ENCODE measurements around the gene NTHL1. TPM values are rescaled to one million over a fixed set of nuclear protein-coding genes. Genes with fewer than 3 reads are reported as not detected.

NTHL1 gene
- total RNA-seq, 4 donors from 2014 or later, result 6.1 to 38.7 (median 25.0) TPM

DNA sequence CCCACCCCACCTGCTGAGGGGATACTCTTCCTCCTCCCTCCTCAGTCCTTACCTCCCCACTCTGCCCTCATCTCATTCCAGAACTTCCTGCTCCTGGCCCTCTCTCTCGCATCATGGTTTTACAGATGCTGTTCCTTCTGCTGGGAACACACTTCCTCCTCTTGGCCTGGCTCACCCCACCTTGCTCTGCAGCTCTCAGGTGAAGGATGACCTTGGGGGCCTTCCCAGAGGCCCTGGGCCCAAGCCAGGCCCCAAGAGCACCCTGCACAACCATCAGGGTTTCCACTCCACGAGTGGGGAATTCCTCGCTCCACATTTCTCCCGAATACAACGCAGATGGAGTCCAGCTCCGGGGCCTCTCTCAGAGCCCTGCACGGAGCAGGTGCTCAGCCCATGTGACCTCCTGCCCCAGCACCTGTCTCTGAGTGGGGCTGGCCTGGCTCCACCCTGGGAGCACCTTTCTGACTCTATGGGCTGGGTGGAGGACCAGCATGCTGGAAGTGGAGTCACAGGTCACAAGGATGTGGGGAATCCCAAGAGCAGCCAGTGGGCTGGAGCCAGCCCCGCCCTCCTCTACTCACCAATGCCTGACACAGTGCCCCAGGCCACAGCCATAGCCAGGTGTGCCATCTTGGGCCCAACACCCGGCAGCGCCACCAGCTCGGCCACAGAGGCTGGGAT is 4.5 kb downstream of the NTHL1 start:
- intact Hi-C loops (cut with DNase I), result no loop called here
- peak; percentile 55 to 56 for DNase-seq
- TF ChIP-seq, protein P1, sequence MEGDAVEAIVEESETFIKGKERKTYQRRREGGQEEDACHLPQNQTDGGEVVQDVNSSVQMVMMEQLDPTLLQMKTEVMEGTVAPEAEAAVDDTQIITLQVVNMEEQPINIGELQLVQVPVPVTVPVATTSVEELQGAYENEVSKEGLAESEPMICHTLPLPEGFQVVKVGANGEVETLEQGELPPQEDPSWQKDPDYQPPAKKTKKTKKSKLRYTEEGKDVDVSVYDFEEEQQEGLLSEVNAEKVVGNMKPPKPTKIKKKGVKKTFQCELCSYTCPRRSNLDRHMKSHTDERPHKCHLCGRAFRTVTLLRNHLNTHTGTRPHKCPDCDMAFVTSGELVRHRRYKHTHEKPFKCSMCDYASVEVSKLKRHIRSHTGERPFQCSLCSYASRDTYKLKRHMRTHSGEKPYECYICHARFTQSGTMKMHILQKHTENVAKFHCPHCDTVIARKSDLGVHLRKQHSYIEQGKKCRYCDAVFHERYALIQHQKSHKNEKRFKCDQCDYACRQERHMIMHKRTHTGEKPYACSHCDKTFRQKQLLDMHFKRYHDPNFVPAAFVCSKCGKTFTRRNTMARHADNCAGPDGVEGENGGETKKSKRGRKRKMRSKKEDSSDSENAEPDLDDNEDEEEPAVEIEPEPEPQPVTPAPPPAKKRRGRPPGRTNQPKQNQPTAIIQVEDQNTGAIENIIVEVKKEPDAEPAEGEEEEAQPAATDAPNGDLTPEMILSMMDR (IDR thresholded peaks at IDR 0.05), result no peak
- TF ChIP-seq POLR2A (IDR thresholded peaks at IDR 0.05), result no peak
- Histone ChIP-seq H3K4me1 (peaks cover 38 to 74% of the 10 kb centered on the region in 2 donors), H3K27ac (peak overlapping the region; percentile 54 to 97 (median 82)), H3K27me3 (no peaks in the 10 kb centered on the region), H3K4me3 (replicated peaks in 1 of 3) (no peak overlapping the region), H3K9me3 (no peaks in the 10 kb centered on the region), H3K36me3 (no peaks in the 10 kb centered on the region)
- 72 to 89% methylated on average over 11 of the region's 11 CpGs for WGBS, 2 donors

DNA sequence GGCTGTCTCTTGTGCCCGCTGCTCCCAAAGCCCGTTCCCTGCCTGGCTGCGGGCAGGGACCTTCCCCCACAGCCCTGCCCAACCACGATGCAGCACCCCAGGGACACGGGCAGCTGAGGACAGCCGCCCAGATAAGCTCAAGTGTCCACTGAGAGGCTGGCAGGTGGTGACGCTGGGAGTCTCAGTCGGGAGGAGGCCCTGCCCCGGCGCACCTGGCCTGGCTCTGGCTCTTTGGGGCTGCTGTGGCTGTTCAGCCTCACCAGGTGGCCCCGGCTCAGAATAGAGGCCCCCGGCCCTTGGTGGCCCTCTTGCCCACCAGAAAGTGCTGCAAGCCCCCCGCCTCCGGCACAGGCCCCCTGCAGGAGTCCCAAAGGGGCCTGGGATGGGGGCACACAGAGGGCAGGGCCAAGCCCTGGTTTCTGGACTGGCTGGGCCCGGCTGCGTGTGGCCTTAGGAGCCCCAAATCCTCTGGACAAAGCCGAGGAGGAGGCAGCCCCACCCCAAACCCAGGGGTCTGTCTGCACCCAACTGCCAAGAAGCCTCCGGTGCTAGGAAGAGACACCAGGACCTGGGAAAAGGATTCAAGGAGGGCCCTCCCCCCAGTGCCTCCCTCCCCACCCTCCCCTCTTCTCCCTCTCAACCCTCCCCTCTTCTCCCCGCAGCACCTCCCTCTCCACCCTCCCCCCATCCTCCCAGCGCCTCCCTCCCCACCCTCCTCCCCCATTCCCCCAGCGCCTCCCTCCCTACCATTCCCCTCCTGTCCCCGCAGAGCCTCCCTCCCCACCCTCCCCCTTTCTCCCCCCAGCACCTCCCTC is 5.3 kb downstream of the NTHL1 start:
- TF ChIP-seq POLR2A (IDR thresholded peaks at IDR 0.05), result peak in 1 of 2 donors; percentile 67
- TF ChIP-seq, protein P1 (IDR thresholded peaks at IDR 0.05), result peak in 1 of 6 experiments; percentile 4
- Histone ChIP-seq H3K4me1 (peaks cover 38 to 81% of the 10 kb centered on the region in 2 donors), H3K4me3 (replicated peaks in 1 of 3) (no peak overlapping the region), H3K27me3 (no peaks in the 10 kb centered on the region), H3K36me3 (peaks cover 0 to 1% of the 10 kb centered on the region in 2 donors), H3K27ac (peak overlapping the region; percentile 82 to 97 (median 93)), H3K9me3 (no peaks in the 10 kb centered on the region)
- 35 to 41% methylated on average over 8 to 10 of the region's 22 CpGs for WGBS, 2 donors
- intact Hi-C loops (cut with DNase I), result no loop called here
- DNase-seq, result peak; percentile 92

DNA sequence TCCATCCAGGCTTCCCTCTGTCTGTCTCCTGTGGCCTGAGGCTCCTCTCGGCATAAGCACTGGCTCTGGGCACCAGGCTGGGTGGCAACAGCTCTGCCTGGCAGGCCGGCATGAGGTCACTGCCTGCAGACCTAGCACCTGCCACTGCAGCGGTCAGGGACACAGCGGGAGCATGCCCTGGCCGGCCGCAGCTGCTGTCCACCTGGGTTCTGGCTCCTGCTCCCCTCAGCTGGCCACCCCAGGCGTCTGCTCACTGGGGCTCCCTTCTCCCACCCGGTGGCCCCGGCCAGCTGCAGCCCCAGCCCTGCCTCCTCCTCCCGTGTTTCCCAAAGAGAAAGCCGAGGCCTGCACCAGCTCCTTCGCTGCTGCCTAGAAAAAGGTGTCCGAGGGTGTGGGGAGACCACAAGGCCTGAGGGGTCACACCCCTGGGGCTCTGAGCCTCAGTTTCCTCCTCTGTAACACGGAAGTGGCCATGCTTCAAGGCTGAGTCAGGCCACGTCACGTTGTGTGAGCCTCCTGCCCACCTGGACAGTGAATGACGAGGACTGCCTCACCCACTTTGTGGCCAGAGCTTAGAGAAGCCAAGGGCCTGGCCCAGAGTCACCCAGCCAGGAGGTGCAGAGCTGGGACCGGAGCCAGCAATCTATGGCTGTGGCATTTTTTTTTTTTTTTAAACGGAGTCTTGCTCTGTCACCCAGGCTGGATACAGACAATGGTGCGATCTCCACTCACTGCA is 6.7 kb downstream of the NTHL1 start:
- 59 to 79% methylated on average over 9 to 18 of the region's 20 CpGs for WGBS, 2 donors
- H3K27me3 ChIP-seq, result no peaks in the 10 kb centered on the region
- peak; percentile 84 to 87 for DNase-seq

DNA sequence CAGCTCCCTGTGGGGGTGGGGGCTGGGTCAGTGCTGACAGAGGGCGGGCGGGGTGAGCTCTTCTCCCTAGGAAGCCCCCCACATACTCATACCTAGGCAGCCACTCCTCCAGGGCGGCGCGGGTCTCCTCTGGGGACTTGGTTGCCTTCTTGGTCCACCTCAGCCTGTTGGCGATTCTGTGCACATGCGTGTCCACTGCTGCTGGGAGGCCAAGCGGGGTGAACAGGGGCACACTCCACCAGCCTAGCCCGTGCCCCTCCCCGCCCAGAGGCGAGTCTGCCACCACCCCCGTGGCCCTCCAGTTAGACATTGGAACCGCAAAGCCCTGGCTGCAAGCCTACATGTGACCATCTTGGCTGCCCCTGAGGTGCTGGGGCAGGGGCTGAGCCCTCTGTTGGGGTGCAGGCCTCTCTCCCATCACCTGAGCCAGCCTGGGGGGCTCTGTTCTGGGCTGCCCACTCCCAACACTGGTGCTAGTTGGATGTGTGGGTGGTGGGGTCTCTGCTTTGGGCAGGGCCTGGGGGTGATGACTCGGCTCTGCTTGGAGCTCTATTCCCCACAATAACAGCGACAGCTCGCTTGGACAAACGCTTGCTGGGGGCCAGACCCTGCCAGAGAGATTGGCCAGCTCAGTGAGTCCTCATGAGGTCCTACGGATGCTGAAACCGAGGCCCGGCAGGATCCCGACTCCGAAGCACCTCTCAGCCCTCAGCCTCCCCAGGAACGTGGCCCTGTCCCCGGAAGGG is 7.4 kb downstream of the NTHL1 start:
- no peak for DNase-seq
- Histone ChIP-seq H3K27me3 (no peaks in the 10 kb centered on the region), H3K4me3 (replicated peaks in 1 of 3) (no peak overlapping the region), H3K4me1 (peaks cover 38 to 88% of the 10 kb centered on the region in 2 donors), H3K27ac (peak overlapping the region; percentile 82 to 97 (median 93)), H3K9me3 (no peaks in the 10 kb centered on the region), H3K36me3 (peaks cover 0 to 8% of the 10 kb centered on the region in 2 donors)
- WGBS, 2 donors, result 74 to 87% methylated on average over 10 to 11 of the region's 24 CpGs
- no peak for TF ChIP-seq POLR2A (IDR thresholded peaks at IDR 0.05)
- TF ChIP-seq, protein P1 (IDR thresholded peaks at IDR 0.05), result no peak
- intact Hi-C loops (cut with DNase I), result no loop called here

More for the DNA sequence above, 6.7 kb downstream of the NTHL1 start:
- intact Hi-C loops (cut with DNase I), result no loop called here
- TF ChIP-seq, protein P1 (IDR thresholded peaks at IDR 0.05), result no peak
- no peak for TF ChIP-seq POLR2A (IDR thresholded peaks at IDR 0.05)
- Histone ChIP-seq H3K27ac (peak overlapping the region; percentile 82 to 97 (median 93)), H3K4me1 (peaks cover 31 to 83% of the 10 kb centered on the region in 2 donors), H3K36me3 (peaks cover 0 to 8% of the 10 kb centered on the region in 2 donors), H3K9me3 (no peaks in the 10 kb centered on the region), H3K4me3 (replicated peaks in 1 of 3) (no peak overlapping the region)
